Calu3 (cell line): ENCODE measurements around the gene EN1. TPM values are rescaled to one million over a fixed set of nuclear protein-coding genes. Genes with fewer than 3 reads are reported as not detected.

ENCODE experiments used
- BruUV-seq: library from RNA; stranded (reverse); fragments of 400-500 nt; replicated peaks from 2 replicates; lab custom pipeline; 2021; lab: Mats Ljungman, UMichigan
- CTCF ChIA-PET: fragments of 300-600 bp; sonication (Branson Sonifier 250); formaldehyde crosslinking; loops from one replicate; lab custom pipeline; 2022; ENCODE audit warnings: antibody characterized with exemption; lab: Charles Lee
- DNase-seq: peaks from one replicate; pipeline ENCODE4 v3.0.0; 2022
- H3K27ac Mint-ChIP-seq: one replicate; pipeline ENCODE4 v1.8.0; 2022; ENCODE audit warnings: mixed read lengths; ENCODE audit not compliant: unreplicated experiment
- H3K27me3 Mint-ChIP-seq: one replicate; pipeline ENCODE4 v1.8.0; 2022; ENCODE audit warnings: mixed read lengths; ENCODE audit not compliant: unreplicated experiment
- H3K36me3 Mint-ChIP-seq: one replicate; pipeline ENCODE4 v1.8.0; 2022; ENCODE audit warnings: mild to moderate bottlenecking, moderate library complexity, mixed read lengths; ENCODE audit not compliant: insufficient read depth, unreplicated experiment
- H3K4me1 Mint-ChIP-seq: one replicate; pipeline ENCODE4 v1.8.0; 2022; ENCODE audit warnings: mild to moderate bottlenecking, low read depth, mixed read lengths; ENCODE audit not compliant: unreplicated experiment
- H3K4me3 Mint-ChIP-seq: one replicate; pipeline ENCODE4 v1.8.0; 2022; ENCODE audit warnings: mild to moderate bottlenecking, low read depth, moderate library complexity, mixed read lengths; ENCODE audit not compliant: unreplicated experiment
- H3K9me3 Mint-ChIP-seq: one replicate; pipeline ENCODE4 v1.8.0; 2022; ENCODE audit warnings: low read depth, mixed read lengths; ENCODE audit not compliant: unreplicated experiment
- intact Hi-C: fragments of 100-400 bp; cut with micrococcal nuclease; formaldehyde crosslinking; loops from one replicate; pipeline ENCODE4 v1.10.0; 2022; ENCODE audit not compliant: unreplicated experiment
- total RNA-seq: library from RNA; stranded (reverse); gene quantifications from 2 replicates; pipeline ENCODE4 v1.2.3, GENCODE V29; 2022
- TF ChIP-seq, protein P1 (sequence below): fragments of 200-600 bp; IDR thresholded peaks from one replicate; pipeline ENCODE4 v1.8.0; 2022; ENCODE audit warnings: antibody characterized with exemption; ENCODE audit not compliant: unreplicated experiment

The EN1 gene
- total RNA-seq, 1 experiment from 2014 or later, result 2.3 TPM

DNA sequence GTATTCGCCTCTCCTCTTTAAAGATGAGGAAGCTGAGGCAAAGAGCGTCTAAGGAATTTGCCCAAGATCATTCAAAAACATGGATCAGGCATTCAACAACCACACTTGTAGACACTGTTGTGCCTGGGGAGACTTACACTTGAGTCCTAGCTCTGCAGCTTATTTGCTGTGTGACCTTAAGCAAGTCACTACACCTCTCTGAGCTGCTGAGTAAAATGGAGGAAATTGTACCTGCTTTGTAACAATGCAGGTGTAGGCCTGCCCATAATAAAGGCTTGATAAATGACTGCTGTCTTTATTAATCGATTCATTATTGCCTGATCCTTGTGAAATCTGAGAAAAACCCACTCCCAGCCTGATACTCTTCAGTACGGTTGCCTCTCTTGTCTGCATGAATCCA, 30.8 kb downstream of the EN1 start:
- Mint-ChIP-seq H3K9me3 (no peaks in the 10 kb centered on the region), H3K36me3 (no peaks in the 10 kb centered on the region), H3K27ac (no peak overlapping the region), H3K27me3 (peaks cover 30% of the 10 kb centered on the region), H3K4me1 (peaks cover 13% of the 10 kb centered on the region), H3K4me3 (no peak overlapping the region)
- CTCF ChIA-PET, result interaction anchor here (0.6 kb wide), 1 partner anchor 368 kb away, joined by 3 read pairs; no protein-coding TSS in a partner anchor
- TF ChIP-seq, protein P1, sequence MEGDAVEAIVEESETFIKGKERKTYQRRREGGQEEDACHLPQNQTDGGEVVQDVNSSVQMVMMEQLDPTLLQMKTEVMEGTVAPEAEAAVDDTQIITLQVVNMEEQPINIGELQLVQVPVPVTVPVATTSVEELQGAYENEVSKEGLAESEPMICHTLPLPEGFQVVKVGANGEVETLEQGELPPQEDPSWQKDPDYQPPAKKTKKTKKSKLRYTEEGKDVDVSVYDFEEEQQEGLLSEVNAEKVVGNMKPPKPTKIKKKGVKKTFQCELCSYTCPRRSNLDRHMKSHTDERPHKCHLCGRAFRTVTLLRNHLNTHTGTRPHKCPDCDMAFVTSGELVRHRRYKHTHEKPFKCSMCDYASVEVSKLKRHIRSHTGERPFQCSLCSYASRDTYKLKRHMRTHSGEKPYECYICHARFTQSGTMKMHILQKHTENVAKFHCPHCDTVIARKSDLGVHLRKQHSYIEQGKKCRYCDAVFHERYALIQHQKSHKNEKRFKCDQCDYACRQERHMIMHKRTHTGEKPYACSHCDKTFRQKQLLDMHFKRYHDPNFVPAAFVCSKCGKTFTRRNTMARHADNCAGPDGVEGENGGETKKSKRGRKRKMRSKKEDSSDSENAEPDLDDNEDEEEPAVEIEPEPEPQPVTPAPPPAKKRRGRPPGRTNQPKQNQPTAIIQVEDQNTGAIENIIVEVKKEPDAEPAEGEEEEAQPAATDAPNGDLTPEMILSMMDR, result no peak
- DNase-seq, result no peak
- intact Hi-C loops, result no loop called here
- BruUV-seq, result no TSS peak

DNA sequence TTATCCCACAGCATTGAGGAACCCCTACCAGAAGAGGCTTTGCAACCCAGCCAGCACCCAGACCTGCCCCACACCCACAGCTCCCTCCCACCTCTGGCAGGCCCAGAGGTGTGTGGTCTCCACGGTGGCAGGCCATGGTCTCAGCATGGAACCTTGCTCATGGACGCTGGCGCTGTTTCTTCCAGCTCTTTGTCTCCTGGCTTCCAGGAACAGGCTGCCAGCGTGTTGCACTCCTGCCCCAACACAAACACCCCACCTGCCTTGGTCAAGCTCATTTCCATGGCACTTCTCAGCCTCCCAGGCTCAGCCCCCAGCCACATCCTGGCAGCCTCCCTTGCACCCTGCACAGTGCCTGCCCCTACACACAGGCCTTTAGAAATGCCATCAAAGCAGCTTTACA, 31.7 kb downstream of the EN1 start:
- Mint-ChIP-seq H3K36me3 (no peaks in the 10 kb centered on the region), H3K27me3 (peaks cover 25% of the 10 kb centered on the region), H3K9me3 (no peaks in the 10 kb centered on the region), H3K4me3 (no peak overlapping the region), H3K27ac (no peak overlapping the region), H3K4me1 (peaks cover 13% of the 10 kb centered on the region)
- TF ChIP-seq, protein P1, result no peak
- BruUV-seq, result no TSS peak
- CTCF ChIA-PET, result no interaction called here
- intact Hi-C loops, result no loop called here
- no peak for DNase-seq

GRCh38 chr2:118815314-118815713, 32.1 kb downstream of the EN1 start:
- intact Hi-C loops, result no loop called here
- H3K27me3 Mint-ChIP-seq, result peaks cover 22% of the 10 kb centered on the region

GRCh38 chr2:118814368-118814767, 33.1 kb downstream of the EN1 start:
- Mint-ChIP-seq H3K27ac (no peak overlapping the region), H3K4me1 (peaks cover 13% of the 10 kb centered on the region), H3K36me3 (no peaks in the 10 kb centered on the region), H3K9me3 (no peaks in the 10 kb centered on the region), H3K27me3 (peaks cover 22% of the 10 kb centered on the region), H3K4me3 (no peak overlapping the region)
- CTCF ChIA-PET, result no interaction called here
- intact Hi-C loops, result no loop called here
- TF ChIP-seq, protein P1, result no peak
- no peak for DNase-seq
- no TSS peak for BruUV-seq

More at GRCh38 chr2:118815314-118815713, 32.1 kb downstream of the EN1 start:
- TF ChIP-seq, protein P1, result no peak
- CTCF ChIA-PET, result no interaction called here
- no TSS peak for BruUV-seq
- Mint-ChIP-seq H3K4me1 (peaks cover 13% of the 10 kb centered on the region), H3K27ac (no peak overlapping the region), H3K36me3 (no peaks in the 10 kb centered on the region), H3K9me3 (no peaks in the 10 kb centered on the region), H3K4me3 (no peak overlapping the region)
- no peak for DNase-seq
